GM19240 (cell line): Measurements from ENCODE around the gene POLR3F.
A peak's percentile ranks its signal among the peaks of the same experiment; 100 is the strongest.
"Not testable (repeated sequence)": the region's sequence is repeated elsewhere in the genome, so short reads cannot be mapped to it uniquely, and the experiment has no call there.

Experiments used
- DNase-seq: peaks from one replicate; pipeline ENCODE4 v3.0.0; 2011; ENCODE audit warnings: low spot score; ENCODE audit not compliant: insufficient read length

Gene POLR3F, protein sequence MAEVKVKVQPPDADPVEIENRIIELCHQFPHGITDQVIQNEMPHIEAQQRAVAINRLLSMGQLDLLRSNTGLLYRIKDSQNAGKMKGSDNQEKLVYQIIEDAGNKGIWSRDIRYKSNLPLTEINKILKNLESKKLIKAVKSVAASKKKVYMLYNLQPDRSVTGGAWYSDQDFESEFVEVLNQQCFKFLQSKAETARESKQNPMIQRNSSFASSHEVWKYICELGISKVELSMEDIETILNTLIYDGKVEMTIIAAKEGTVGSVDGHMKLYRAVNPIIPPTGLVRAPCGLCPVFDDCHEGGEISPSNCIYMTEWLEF

DNA sequence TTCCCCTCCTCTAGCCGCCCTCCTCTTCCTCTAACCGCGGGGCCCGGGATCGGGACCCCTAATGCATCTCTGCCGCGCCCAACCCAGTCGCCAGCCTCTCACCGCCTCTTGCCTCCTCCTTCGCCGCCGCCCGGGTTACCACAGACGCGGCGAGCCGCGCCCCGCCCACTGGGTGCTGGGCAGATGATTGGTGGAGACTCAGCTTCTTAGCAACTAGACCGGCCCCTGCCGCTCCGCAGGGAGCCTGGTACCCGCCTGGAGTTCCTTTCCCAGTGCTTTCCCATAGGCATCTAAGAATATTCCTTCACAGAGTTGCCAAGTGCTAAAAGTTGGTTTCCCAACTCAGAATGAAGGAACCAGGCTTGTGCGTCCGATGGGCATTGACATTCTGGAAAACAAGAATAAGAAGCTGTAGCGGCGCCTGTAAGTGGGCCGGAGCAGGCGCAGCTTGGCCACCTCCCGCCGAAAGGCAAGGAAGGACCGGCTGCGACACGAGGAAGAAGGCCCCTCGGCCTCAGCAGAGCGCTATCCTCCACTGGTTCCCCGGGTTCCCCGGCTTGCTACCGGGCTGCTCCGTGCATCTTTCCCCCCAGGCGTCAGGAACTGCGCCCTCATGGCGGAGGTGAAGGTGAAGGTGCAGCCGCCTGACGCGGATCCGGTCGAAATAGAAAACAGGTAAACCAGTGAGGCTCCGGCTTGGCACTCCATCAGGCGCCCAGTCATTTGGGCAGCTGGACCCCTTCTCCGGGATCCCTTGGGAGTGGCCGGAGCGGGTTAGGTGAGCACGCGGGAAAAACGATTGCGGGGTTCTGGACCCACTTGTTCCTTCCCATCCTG lies at the start of gene POLR3F, which contains the start of gene DZANK1:
Gene POLR3F, plus strand, starts transcription at position 497 of the 837 bp plus-strand sequence. Its CDS starts 117 bp downstream, at position 614.
Gene DZANK1, minus strand, starts transcription at position 137 of the 837 bp plus-strand sequence. CDS start 1,672 bp downstream, outside the sequence.
- DNase-seq: peak; percentile 92

DNA sequence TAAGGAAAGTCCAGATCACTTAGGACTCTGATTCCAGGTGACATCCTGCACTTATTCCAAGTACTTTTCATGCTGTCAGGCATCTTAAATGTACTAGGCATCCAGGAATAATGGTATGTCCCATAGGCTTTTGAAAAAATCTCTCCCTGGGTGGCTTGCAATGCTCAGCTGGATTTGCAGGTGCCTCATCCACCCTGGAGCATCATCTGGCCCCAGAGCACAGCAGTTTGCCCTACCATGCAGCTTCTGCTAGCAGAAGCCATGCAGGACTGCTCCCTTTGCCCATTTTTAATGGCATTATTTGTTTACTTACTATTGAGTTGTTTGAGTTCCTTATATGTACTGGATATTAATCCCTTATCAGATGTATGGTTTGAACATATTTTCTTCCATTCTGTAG lies 45.6 kb upstream of the POLR3F start:
- DNase-seq: no peak

DNA sequence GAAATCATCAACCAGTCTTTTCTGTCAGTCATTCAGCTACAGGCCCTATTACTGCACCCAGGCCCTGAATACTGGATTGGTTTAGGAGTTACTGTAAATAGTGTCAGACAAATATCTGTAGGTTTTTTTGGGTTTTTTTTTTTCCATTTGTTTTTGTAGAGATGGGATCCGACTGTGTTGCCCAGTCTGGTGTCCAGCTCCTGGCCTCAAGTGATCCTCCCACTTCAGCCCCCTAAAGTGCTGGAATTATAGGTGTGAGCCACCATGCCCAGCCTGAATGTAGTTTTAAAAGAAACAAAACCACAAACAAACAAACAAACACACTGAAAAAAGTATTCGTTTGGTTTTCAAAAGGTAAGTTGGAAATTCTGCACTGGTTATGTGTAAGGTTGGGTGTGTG lies 40.0 kb upstream of the POLR3F start:
- DNase-seq: no peak

DNA sequence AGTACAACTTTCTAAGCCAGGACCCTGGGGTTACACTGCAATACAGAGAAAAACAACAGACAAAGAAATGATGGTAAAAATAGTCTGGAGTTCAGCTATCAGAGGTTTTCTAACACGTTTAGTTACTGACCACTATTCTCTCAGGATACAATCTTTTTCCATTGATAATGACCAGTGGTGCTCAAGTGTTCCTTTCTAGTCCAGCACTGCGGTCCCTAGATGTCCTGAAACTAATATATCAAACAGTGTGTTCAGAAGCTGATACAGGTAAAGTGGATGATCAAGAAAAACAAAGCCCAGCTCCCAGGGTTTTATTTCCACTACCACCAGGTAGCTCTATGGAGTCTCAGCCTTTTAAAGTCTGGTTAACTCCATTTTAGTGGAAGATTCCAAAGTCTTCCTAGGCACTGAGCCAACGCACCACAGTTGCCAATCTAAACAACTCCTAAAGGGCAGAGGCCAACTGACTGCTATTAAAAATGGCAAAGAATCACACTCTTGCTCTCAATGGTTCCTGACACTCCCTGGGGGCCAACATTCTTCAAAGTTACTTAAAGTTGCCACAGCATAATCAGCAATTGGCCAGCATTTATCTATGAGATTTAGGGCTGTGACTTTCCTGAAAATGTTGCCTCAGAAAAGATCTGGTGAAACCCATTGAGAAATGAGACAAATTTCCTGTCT lies 38.6 kb upstream of the POLR3F start:
- DNase-seq: no peak

DNA sequence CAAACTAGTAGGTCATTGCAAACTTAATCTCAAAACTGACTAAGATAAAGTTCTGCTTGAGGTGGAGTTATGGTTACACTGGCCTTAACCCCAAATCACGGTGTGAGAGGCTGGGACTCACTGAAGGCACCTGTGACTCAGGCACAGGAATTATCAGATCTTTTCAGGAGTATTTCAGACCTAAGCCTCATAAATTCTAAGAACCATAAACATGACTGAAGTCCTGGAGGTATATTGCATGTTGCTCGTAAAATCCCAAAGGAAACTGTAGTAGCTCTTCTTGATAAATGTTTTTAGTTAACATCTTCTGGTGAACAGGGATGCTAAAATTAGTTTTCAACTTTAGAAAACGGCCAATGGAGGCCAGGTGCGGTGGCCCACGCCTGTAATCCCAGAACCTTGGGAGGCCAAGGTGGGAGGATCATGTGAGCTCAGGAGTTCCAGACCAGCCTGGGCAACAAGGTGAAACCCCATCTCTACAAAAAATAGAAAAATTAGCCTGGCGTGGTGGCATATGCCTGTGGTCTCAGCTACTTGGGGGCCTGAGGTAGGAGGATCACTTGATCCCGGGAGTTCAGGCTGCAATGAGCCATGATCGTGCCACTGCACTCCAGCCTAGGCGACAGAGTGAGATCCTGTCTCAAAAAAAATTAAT lies 36.9 kb upstream of the POLR3F start:
- no peak for DNase-seq

DNA sequence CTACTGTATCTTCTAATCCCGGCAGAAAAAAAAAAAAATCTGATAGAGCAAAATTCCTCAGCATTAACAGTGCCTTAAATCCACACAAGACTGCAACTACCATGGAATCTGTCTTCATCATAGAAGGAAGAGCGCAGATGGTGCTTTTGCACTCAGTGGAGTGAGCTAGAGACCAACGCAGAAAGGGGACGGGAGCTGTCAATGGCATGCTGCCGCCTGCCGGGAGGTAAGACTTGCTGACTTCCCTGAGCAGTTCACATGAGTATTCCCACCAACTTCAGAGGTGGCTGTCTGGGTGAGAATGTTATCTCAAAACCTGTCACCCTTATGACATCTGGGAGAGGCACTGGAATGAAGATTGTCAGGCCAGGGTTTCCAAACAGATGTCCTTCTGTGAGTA lies 36.0 kb upstream of the POLR3F start:
- DNase-seq: no peak

DNA sequence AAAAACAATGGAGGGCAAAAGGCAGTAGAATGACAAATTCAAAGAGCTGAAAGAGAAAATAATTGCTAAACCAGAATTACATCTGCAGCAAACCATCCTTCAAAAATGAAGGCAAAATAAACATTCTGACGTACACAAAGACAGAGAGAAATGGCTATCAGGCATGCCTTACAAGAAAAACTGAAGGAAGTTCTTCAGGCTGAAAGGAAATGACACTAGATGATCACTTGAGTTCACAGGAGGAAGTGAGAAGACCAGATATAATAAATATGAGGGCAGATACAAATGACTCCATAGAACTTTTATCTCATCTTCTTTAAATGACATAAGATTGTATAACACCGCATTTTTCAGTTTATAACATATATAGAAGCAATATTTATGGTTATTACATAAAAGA lies 30.3 kb upstream of the POLR3F start:
- DNase-seq: no peak

DNA sequence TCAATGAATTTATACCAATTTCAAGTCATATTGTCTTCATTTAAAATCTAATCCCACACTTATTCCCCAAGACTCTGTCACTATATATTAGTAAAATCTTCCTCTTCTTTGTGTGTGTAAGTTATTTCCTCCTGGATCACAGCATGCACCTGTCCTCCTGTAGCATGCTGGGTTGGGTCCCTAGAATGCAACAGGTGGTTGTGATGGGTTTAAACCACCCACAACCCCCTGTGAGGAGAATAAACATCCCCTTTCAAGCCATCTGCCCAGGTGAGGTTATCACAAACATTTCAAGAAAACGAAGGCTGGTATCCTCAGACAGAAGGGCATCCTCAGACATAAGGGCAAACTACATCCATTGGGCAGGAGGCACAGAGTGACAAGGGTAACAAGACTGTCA lies 26.8 kb upstream of the POLR3F start:
- DNase-seq: no peak

DNA sequence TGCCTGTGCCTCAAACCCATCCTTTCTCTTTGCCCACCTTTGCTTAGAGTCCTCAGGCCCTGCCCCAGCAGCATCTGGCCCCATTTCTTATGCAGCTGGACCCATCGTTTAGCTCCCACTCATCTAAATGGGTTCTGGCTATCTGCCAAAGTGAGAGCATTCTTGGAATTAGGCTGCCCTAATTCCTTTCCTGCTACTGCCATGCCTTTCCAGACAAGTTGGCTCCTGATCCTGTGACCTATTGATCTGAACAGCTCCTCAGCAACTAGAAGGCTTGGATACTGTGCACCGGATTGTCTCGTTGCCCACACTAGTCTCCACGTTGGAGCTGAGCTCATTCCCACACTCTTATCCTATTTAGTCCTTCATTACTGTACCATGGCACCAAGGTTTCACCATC lies 23.3 kb upstream of the POLR3F start:
- DNase-seq: no peak

DNA sequence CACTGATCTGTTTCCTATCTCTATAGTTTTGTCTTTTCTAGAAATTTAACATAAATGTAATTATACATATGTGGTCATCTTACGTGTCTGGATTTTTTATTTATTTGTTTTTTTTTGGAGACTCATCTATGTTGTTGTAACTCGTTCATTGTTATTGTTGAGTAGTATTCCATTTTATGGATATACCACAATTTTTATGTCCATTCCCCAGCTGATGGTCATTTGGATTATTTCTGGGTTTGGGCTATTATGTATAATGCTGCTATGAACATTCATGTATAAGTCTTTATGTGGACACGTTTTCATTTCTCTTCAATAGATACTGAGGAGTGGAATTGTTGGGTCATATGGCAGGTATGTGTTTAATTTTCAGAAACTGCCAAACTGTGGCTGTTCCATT lies 10.6 kb upstream of the POLR3F start:
- no peak for DNase-seq

DNA sequence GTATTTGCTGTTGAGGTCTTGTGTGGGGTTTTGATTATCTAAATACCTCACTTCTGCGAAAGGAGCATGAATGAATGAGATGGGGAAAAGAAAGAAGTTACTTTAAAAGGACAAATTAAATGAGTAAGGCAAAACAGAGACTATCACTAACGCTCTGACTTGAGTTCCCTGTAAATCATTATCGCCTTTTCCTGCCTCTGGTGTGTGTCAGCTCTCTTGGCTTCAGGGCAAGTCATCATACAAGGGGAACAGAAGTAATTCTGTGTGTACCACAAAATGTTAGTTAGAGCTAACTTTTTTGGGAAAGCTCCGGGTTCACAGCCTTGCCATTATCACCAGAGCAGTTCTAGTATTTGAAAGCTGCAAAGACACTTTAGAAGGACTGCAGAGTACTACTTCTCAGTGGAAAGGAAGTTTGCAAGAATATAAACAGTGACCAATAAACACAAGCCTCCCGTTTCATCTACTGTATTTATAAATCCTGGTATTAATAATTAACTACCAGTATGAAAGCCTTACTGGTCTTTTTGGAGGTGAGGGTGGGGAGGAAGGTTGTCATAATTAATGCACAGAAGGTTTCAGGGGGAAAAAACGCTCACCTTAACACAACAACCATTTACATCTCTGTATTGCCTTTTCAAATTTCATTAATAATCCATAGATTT lies 1.5 kb upstream of the POLR3F start:
- no peak for DNase-seq

DNA sequence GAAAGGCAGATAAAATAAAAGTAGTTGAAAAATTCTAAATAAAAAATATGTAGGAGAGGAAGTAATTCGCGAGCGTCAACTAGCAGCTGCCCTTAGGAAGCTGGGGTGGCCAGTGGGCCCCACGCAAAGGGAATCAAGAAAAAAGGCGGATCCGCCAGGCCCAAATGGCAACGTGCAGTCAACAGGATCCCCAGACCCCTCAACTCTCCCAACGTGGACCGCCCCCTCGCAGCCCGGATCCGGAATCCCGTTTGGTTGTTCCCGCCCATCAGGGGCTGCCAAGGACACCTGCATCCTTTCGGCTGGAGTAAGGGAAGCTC lies 656 bp upstream of the POLR3F start:
- no peak for DNase-seq

DNA sequence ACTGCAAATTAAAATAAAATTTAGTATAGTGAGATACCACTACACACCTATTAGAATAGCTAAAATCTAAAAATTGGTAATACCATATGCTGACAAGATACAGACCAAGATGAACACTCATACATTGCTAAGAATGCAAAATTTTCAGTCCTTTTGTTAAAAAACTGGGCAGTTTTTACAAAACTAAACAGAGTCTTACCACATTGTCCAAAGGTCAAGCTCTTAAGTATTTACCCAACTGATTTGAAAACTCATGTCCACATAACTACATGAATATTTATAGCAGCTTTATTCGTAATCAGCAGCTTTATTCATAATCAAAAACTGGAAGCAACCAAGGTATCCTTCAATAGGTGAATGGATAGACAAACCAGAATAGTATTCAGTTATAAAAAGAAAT lies 10.0 kb downstream of the POLR3F start:
- DNase-seq: no peak

DNA sequence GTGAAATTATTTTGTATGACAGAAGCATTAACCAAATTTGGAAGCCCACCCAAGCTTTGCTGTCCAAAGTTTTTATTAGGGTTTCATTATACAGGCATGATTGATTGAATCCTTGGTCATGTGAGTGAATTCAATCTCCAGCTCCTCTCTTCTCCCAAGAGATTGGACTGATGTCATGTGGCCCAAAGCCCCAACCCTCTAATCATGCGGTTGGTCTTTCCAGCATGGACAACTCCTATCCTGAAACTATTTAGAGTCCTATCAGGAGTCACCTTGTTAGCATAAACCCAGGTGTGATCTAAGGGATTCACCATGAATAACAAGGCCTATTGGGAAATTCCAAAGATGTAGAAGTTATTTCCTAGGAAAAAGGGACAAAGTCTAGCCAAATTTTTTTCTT lies 10.6 kb downstream of the POLR3F start:
- no peak for DNase-seq

DNA sequence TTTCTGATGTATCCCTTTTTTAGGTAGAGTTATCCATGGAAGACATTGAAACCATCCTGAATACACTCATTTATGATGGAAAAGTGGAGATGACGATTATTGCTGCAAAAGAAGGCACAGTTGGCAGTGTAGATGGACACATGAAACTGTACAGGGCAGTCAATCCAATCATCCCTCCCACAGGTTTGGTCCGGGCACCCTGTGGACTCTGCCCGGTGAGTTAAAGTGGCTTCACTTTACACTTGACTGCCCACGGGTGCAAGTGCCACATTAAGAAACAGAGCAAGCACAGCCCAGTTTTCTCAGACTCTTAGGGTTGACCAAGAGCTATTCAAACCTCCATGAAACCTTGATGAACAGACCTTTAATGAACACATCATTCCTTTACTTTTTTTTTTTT lies 14.4 kb downstream of the POLR3F start:
- no peak for DNase-seq

DNA sequence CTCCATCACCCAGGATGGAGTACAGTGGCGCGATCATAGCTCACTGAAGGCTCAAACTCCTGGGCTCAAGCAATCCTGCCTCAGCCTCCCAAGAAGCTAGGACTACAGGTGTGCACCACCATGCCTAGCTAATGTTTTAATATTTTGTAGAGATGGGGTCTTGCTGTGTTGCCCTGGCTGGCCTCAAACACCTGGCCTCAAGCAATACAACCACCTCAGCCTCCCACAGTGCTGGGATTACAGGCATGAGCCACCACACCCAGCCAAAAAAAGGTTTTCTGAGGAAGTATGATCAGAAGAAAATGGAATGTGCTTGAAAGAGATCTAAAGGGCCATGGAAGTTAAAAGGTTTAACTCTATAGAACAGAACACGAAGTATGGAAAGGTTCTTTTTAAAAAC lies 21.1 kb downstream of the POLR3F start:
- no peak for DNase-seq

DNA sequence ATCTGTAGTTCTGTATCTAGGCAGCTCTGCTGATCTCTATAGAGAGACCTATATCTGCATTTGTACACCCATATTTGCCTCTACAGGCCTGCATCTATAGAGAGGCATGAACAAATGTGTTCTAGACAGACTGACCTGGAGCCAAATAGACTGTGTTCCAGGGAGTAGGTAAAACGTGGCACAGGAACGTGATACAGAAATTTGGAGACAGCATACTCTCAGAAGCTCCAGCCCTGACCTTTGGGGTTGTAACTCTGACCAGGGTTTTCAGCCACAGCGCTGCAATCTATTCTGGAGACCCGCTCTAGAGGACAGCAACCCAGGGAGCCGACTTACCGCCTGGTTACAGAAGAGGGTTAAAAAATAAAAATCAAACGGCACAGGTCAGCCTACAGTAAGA lies 28.9 kb downstream of the POLR3F start:
- DNase-seq: no peak

DNA sequence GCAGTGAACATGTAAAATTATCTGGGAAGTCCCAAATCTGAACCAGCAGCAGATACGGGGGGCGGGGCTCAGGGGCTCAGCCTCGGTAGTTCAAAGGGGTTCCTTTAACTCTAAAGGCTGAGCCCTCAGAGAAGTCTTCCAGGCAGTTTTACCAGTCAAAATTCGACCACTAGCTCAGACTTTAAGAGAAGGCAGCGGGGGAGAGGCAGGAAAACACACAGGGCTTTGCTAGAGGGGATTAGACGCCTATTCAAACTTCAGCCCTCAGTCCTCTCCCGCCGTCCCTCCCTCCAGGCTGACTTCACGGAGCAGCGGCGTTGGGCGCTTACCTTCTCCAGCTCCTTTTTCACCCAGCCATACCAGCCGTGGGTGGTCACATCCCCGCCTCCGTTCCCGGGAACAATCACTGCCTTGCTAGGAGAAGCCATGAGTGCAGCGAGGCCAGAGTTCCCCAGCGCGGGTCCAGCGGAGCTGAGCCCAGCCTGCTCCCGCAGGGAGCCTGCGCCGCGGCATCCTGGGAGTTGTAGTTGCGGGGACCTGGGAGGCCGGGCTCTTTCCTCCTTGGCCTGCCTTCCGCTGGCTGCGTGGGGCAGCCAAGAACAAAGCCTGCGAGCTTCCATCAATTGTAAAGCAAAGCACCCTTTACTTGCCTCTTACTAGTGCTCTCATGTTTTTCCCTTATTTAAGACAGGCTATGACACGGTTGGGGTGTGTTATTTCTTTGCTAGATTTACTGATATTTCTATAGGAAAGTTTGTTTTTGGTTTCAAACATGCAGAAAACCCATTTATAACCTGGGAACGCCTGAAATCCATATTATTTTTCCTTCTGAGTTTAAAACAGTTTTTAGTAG lies 29.8 kb downstream of the POLR3F start, which contains the start of gene RBBP9:
Gene RBBP9, minus strand, starts transcription at position 486 of the 853 bp plus-strand sequence. Its CDS starts 58 bp downstream, at position 428.
- DNase-seq: peak; percentile 60

DNA sequence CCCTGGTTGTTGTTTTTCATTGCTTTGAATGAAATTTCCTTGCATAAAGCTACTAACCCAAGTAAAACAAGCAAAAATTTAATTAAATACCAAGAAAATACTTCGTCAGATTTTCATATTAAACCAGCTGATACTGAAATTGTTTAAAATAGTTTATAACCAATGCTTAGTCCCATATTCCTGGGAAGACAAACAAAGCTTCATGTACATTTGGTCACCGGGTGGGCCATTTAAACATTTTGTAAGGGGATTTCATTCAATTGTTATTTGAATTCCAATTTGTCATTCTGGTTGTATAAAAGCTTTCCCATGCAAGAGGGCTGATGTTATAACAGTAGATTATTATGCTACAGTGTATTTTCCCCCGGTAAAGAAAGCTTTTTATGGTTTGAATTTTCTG lies 30.4 kb downstream of the POLR3F start:
- no peak for DNase-seq

DNA sequence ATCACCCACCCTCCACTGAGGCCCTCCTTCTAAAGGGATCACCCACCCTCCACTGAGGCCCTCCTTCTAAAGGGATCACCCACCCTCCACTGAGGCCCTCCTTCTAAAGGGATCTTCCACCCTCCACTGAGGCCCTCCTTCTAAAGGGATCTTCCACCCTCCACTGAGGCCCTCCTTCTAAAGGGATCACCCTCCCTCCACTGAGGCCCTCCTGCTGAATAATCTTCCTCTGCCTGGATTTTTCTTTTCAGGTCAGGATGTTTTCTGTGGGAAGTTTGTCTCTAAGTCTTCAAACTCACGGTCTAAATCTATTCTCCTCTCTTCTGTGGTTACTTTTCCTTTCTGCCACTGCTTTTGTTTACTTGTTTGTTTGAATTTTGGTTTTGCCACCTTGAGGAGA lies 34.5 kb downstream of the POLR3F start:
- not testable (repeated sequence) for DNase-seq
